ENCODE data around the gene CACNA2D3. TPM values are rescaled to one million over a fixed set of nuclear protein-coding genes. Genes with fewer than 3 reads are reported as not detected.

Gene CACNA2D3
- total and polyA plus RNA-seq, 7 experiments from 2014 or later = 0.27 to 4.1 TPM; not detected in 5

GRCh38 chr3:54481606-54482365 is 359.4 kb downstream of the CACNA2D3 start:
- ChIA-PET POLR2A (no interaction called here), CTCF (no interaction called here)
- no peaks in the 10 kb centered on the region for H3K4me1 ChIP-seq (ENCODE audit: control insufficient read depth in 2 of 2, insufficient read depth in 2 of 2, low read length in 2 of 2)
- H3K27ac Mint-ChIP-seq = no peak overlapping the region
- H3K36me3 Mint-ChIP-seq = peaks cover 0 to 4% (median 0%) of the 10 kb centered on the region in 5 donors
- no peak for ATAC-seq
- H3K4me1 Mint-ChIP-seq = no peaks in the 10 kb centered on the region
- no peak overlapping the region for H3K27ac ChIP-seq (ENCODE audit: low read depth, low read length)
- H3K9me3 ChIP-seq (ENCODE audit: control insufficient read depth in 2 of 3, low read length in 3 of 3) = no peaks in the 10 kb centered on the region
- H3K36me3 ChIP-seq (ENCODE audit: control insufficient read depth in 2 of 3, insufficient read depth in 3 of 3, low read length in 3 of 3) = no peaks in the 10 kb centered on the region
- no peak overlapping the region for H3K4me3 Mint-ChIP-seq
- no peaks in the 10 kb centered on the region for H3K27me3 ChIP-seq (ENCODE audit: control insufficient read depth in 2 of 2, insufficient read depth in 2 of 2, low read length in 2 of 2)
- no peak for DNase-seq
- H3K9me3 Mint-ChIP-seq = peaks cover 0 to 26% (median 9%) of the 10 kb centered on the region in 11 donors
- H3K27me3 Mint-ChIP-seq = peaks cover 0 to 4% (median 0%) of the 10 kb centered on the region in 5 donors
- intact Hi-C loops (cut with micrococcal nuclease) = no loop called here
- H3K4me3 ChIP-seq (ENCODE audit: low read length) = no peak overlapping the region

GRCh38 chr3:54484334-54484733 is 362.0 kb downstream of the CACNA2D3 start:
- Histone ChIP-seq H3K27ac (ENCODE audit: low read depth, low read length) (no peak overlapping the region), H3K4me1 (ENCODE audit: control insufficient read depth in 2 of 2, insufficient read depth in 2 of 2, low read length in 2 of 2) (no peaks in the 10 kb centered on the region), H3K9me3 (ENCODE audit: control insufficient read depth in 2 of 3, low read length in 3 of 3) (no peaks in the 10 kb centered on the region), H3K4me3 (ENCODE audit: low read length) (no peak overlapping the region), H3K27me3 (ENCODE audit: control insufficient read depth in 2 of 2, insufficient read depth in 2 of 2, low read length in 2 of 2) (no peaks in the 10 kb centered on the region), H3K36me3 (ENCODE audit: control insufficient read depth in 2 of 3, insufficient read depth in 3 of 3, low read length in 3 of 3) (no peaks in the 10 kb centered on the region)
- no peak for DNase-seq
- Mint-ChIP-seq H3K4me3 (no peak overlapping the region), H3K27me3 (peaks cover 0 to 8% (median 0%) of the 10 kb centered on the region in 5 donors), H3K27ac (no peak overlapping the region), H3K4me1 (no peaks in the 10 kb centered on the region), H3K36me3 (no peaks in the 10 kb centered on the region), H3K9me3 (peaks cover 0 to 18% (median 4%) of the 10 kb centered on the region in 11 donors)
- CTCF ChIA-PET = no interaction called here
- intact Hi-C loops (cut with micrococcal nuclease) = no loop called here
- ATAC-seq = no peak
- POLR2A ChIA-PET = no interaction called here

GRCh38 chr3:54486317-54486716 is 364.0 kb downstream of the CACNA2D3 start:
- no peak overlapping the region for H3K4me3 Mint-ChIP-seq

DNA sequence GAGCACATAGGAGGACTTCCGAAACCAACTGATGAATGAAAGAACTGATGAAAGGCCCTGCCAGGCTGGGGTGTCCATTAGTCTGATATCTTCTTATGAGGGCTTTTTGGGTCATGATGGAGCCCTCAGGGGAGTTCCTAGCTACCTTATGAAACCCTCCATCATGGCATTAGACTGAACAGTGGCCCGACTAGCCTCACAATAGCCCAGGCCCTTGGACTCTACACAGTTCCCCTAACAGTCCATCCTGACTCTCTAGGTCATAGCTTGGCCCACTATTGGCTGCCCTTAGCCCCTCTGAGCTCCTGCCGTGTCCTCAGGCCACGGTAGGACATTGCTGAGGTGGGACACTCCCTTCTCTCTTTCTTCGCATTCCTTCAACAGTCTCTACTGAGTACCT is 365.9 kb downstream of the CACNA2D3 start:
- no peak overlapping the region for H3K27ac ChIP-seq (ENCODE audit: low read depth, low read length)
- Mint-ChIP-seq H3K27ac (no peak overlapping the region), H3K36me3 (no peaks in the 10 kb centered on the region), H3K9me3 (peaks cover 0 to 11% (median 5%) of the 10 kb centered on the region in 11 donors), H3K27me3 (peaks cover 0 to 10% (median 3%) of the 10 kb centered on the region in 5 donors), H3K4me3 (no peak overlapping the region), H3K4me1 (no peaks in the 10 kb centered on the region)
- no peaks in the 10 kb centered on the region for H3K27me3 ChIP-seq (ENCODE audit: control insufficient read depth in 2 of 2, insufficient read depth in 2 of 2, low read length in 2 of 2)
- no peak for DNase-seq
- H3K9me3 ChIP-seq (ENCODE audit: control insufficient read depth in 2 of 3, low read length in 3 of 3) = no peaks in the 10 kb centered on the region
- no peak for ATAC-seq
- H3K4me3 ChIP-seq (ENCODE audit: low read length) = no peak overlapping the region
- CTCF ChIA-PET = no interaction called here
- intact Hi-C loops (cut with micrococcal nuclease) = no loop called here
- POLR2A ChIA-PET = no interaction called here
- H3K4me1 ChIP-seq (ENCODE audit: control insufficient read depth in 2 of 2, insufficient read depth in 2 of 2, low read length in 2 of 2) = no peaks in the 10 kb centered on the region
- no peaks in the 10 kb centered on the region for H3K36me3 ChIP-seq (ENCODE audit: control insufficient read depth in 2 of 3, insufficient read depth in 3 of 3, low read length in 3 of 3)

More at GRCh38 chr3:54486317-54486716, 364.0 kb downstream of the CACNA2D3 start:
- DNase-seq (no peak), ATAC-seq (no peak)
- Histone ChIP-seq H3K36me3 (ENCODE audit: control insufficient read depth in 2 of 3, insufficient read depth in 3 of 3, low read length in 3 of 3) (no peaks in the 10 kb centered on the region), H3K27me3 (ENCODE audit: control insufficient read depth in 2 of 2, insufficient read depth in 2 of 2, low read length in 2 of 2) (no peaks in the 10 kb centered on the region), H3K27ac (ENCODE audit: low read depth, low read length) (no peak overlapping the region), H3K4me3 (ENCODE audit: low read length) (no peak overlapping the region), H3K9me3 (ENCODE audit: control insufficient read depth in 2 of 3, low read length in 3 of 3) (no peaks in the 10 kb centered on the region), H3K4me1 (ENCODE audit: control insufficient read depth in 2 of 2, insufficient read depth in 2 of 2, low read length in 2 of 2) (no peaks in the 10 kb centered on the region)
- H3K4me1 Mint-ChIP-seq = no peaks in the 10 kb centered on the region
- ChIA-PET CTCF (no interaction called here), POLR2A (no interaction called here)
- H3K27ac Mint-ChIP-seq = no peak overlapping the region
- H3K36me3 Mint-ChIP-seq = no peaks in the 10 kb centered on the region
- peaks cover 0 to 8% (median 3%) of the 10 kb centered on the region in 5 donors for H3K27me3 Mint-ChIP-seq
- intact Hi-C loops (cut with micrococcal nuclease) = no loop called here
- H3K9me3 Mint-ChIP-seq = peaks cover 0 to 22% (median 4%) of the 10 kb centered on the region in 11 donors

- no peak overlapping the region for H3K4me3 Mint-ChIP-seq
- Histone ChIP-seq H3K4me1 (ENCODE audit: control insufficient read depth in 2 of 2, insufficient read depth in 2 of 2, low read length in 2 of 2) (no peaks in the 10 kb centered on the region), H3K27me3 (ENCODE audit: control insufficient read depth in 2 of 2, insufficient read depth in 2 of 2, low read length in 2 of 2) (no peaks in the 10 kb centered on the region), H3K36me3 (ENCODE audit: control insufficient read depth in 2 of 3, insufficient read depth in 3 of 3, low read length in 3 of 3) (no peaks in the 10 kb centered on the region), H3K9me3 (ENCODE audit: control insufficient read depth in 2 of 3, low read length in 3 of 3) (no peaks in the 10 kb centered on the region), H3K4me3 (ENCODE audit: low read length) (no peak overlapping the region), H3K27ac (ENCODE audit: low read depth, low read length) (no peak overlapping the region)
- H3K27me3 Mint-ChIP-seq = peaks cover 0 to 5% (median 0%) of the 10 kb centered on the region in 5 donors
- H3K4me1 Mint-ChIP-seq = no peaks in the 10 kb centered on the region
- DNase-seq = no peak
- ChIA-PET POLR2A (no interaction called here), CTCF (no interaction called here)
- peaks cover 2 to 27% (median 8%) of the 10 kb centered on the region in 11 donors for H3K9me3 Mint-ChIP-seq
- H3K27ac Mint-ChIP-seq = no peak overlapping the region
- no peak for ATAC-seq
- H3K36me3 Mint-ChIP-seq = no peaks in the 10 kb centered on the region
- intact Hi-C loops (cut with micrococcal nuclease) = no loop called here
Observed at GRCh38 chr3:54494209-54494608, 371.9 kb downstream of the CACNA2D3 start.

DNA sequence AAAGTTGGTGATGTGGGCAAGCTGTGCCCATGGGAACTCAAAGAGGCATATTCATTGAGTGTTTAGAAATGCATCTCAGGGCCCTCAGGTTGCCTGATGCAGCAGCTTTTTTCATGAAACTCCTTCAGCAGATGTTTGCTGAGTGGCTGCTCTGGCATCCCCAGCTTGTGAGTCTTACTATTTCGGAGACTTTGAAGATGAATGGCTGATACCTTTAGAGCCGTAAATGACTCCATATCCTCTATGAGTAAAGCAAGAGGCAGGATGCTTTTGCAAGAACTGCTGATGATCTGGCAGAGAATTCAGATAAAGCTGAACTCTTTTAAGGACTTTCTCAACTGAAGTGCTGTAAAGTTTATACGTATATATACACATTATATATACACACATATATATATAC is 384.3 kb downstream of the CACNA2D3 start:
- no peak overlapping the region for H3K4me3 ChIP-seq (ENCODE audit: low read length)
- ChIA-PET CTCF (no interaction called here), POLR2A (no interaction called here)
- no peaks in the 10 kb centered on the region for H3K27me3 ChIP-seq (ENCODE audit: control insufficient read depth in 2 of 2, insufficient read depth in 2 of 2, low read length in 2 of 2)
- intact Hi-C loops (cut with micrococcal nuclease) = no loop called here
- Mint-ChIP-seq H3K27ac (no peak overlapping the region), H3K36me3 (peaks cover 0 to 3% (median 0%) of the 10 kb centered on the region in 5 donors), H3K9me3 (peaks cover 0 to 22% (median 9%) of the 10 kb centered on the region in 11 donors), H3K27me3 (peaks cover 0 to 28% (median 0%) of the 10 kb centered on the region in 5 donors), H3K4me1 (no peaks in the 10 kb centered on the region), H3K4me3 (no peak overlapping the region)
- H3K36me3 ChIP-seq (ENCODE audit: control insufficient read depth in 2 of 3, insufficient read depth in 3 of 3, low read length in 3 of 3) = no peaks in the 10 kb centered on the region
- no peak overlapping the region for H3K27ac ChIP-seq (ENCODE audit: low read depth, low read length)
- H3K4me1 ChIP-seq (ENCODE audit: control insufficient read depth in 2 of 2, insufficient read depth in 2 of 2, low read length in 2 of 2) = no peaks in the 10 kb centered on the region
- DNase-seq (no peak), ATAC-seq (no peak)
- H3K9me3 ChIP-seq (ENCODE audit: control insufficient read depth in 2 of 3, low read length in 3 of 3) = no peaks in the 10 kb centered on the region

DNA sequence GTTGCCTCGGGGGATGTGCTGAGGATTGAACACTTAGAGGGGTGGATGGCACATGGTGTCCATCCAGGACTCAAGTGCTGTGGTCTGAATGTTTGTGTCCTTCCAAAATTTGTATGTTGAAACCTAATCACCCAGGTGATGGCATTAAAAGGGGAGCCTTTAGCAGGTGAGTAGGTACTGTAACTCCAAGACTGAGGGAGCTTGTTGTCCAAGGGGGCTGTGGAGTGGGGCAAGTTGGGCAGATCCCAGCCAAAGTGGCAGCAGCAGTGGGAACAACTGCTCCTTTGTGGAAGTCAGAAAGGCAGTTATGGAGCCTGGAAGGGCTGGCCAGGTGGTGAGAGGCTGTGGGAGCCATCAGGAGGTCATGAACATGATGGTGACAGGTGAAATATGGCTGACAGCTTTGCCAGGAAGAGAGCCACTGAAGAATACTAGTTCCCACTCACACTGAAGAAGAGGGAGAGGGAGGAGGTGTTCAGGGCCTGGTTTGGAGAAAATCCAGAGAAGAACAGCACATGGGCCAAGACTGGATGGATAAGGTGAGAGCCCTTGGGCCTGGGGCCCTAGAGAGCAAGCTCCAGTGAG is 385.6 kb downstream of the CACNA2D3 start:
- no peak for ATAC-seq
- H3K27ac Mint-ChIP-seq = no peak overlapping the region

More for the DNA sequence above, 385.6 kb downstream of the CACNA2D3 start:
- Histone ChIP-seq H3K27ac (ENCODE audit: low read depth, low read length) (no peak overlapping the region), H3K4me1 (ENCODE audit: control insufficient read depth in 2 of 2, insufficient read depth in 2 of 2, low read length in 2 of 2) (no peaks in the 10 kb centered on the region), H3K4me3 (ENCODE audit: low read length) (no peak overlapping the region), H3K36me3 (ENCODE audit: control insufficient read depth in 2 of 3, insufficient read depth in 3 of 3, low read length in 3 of 3) (no peaks in the 10 kb centered on the region), H3K27me3 (ENCODE audit: control insufficient read depth in 2 of 2, insufficient read depth in 2 of 2, low read length in 2 of 2) (no peaks in the 10 kb centered on the region), H3K9me3 (ENCODE audit: control insufficient read depth in 2 of 3, low read length in 3 of 3) (no peaks in the 10 kb centered on the region)
- Mint-ChIP-seq H3K4me3 (no peak overlapping the region), H3K27me3 (peaks cover 0 to 28% (median 0%) of the 10 kb centered on the region in 5 donors), H3K36me3 (no peaks in the 10 kb centered on the region), H3K9me3 (peaks cover 0 to 18% (median 3%) of the 10 kb centered on the region in 11 donors), H3K4me1 (no peaks in the 10 kb centered on the region)
- ChIA-PET POLR2A (no interaction called here), CTCF (no interaction called here)
- intact Hi-C loops (cut with micrococcal nuclease) = no loop called here
- no peak for DNase-seq
